Astrocyte of the spinal cord (primary cell): ENCODE data around the gene CACHD1.

Experiments
- DNase-seq: peaks from one replicate; pipeline ENCODE4 v3.0.0; 2011; ENCODE audit warnings: low read depth, low spot score
- H3K4me3 ChIP-seq: 2 replicates; pipeline ENCODE4 v1.5.1; 2011; ENCODE audit warnings: low read depth, mild to moderate bottlenecking, low read length, moderate library complexity
- in situ Hi-C: cut with HindIII; loops from 2 replicates; pipeline ENCODE4 v1.10.0; 2017; ENCODE audit warnings: low sequenced_read_pairs
- TF ChIP-seq, protein P1 (sequence below): IDR thresholded peaks from 2 replicates; pipeline ENCODE4 v1.5.1; 2012; ENCODE audit warnings: low read depth, mild to moderate bottlenecking, low read length, inconsistent platforms

The CACHD1 gene

DNA sequence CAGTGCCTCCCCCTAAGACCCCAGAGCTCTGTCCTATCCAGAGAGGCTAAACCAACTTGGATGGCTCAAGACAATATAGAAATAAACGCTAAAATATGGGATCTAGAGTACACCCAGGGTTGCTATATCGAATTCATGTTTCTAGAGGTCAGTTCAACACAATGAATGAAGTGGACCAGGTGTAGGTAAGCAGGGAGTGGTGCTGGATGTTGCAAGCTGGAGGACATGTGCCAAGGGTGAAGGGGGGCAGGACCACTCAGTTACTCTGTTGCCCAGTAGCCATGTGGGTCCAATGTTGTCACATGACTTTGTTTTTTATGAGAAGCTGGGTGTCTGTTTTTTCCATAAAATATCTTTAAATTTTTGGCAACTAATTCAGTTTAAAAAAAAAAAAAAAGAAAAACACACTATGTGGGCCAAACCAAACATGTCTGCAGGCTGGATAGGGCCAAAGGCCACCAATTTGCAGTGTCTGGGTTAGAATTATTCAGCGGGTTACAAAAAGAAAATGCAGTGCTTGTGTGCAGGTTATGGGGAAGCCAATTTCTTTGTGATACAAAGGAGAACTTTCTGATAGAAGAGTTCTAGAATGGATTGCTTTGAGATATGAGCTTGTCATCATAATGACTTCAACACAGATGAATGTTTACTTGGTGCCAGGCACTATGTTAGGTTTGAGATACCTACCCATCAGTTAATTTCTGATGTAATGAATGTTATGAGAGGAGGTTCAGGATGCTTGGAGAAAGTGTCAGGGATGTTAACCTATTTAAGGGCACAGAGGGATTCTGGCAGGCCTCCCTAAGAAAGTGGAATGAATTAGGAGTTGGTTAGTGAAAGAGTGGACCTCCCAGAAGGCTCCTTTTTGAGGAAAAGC is 8.9 kb downstream of the CACHD1 start:
- H3K4me3 ChIP-seq: no peak overlapping the region
- TF ChIP-seq, protein P1, sequence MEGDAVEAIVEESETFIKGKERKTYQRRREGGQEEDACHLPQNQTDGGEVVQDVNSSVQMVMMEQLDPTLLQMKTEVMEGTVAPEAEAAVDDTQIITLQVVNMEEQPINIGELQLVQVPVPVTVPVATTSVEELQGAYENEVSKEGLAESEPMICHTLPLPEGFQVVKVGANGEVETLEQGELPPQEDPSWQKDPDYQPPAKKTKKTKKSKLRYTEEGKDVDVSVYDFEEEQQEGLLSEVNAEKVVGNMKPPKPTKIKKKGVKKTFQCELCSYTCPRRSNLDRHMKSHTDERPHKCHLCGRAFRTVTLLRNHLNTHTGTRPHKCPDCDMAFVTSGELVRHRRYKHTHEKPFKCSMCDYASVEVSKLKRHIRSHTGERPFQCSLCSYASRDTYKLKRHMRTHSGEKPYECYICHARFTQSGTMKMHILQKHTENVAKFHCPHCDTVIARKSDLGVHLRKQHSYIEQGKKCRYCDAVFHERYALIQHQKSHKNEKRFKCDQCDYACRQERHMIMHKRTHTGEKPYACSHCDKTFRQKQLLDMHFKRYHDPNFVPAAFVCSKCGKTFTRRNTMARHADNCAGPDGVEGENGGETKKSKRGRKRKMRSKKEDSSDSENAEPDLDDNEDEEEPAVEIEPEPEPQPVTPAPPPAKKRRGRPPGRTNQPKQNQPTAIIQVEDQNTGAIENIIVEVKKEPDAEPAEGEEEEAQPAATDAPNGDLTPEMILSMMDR: no peak
- no peak for DNase-seq
- in situ Hi-C loops: no loop called here

DNA sequence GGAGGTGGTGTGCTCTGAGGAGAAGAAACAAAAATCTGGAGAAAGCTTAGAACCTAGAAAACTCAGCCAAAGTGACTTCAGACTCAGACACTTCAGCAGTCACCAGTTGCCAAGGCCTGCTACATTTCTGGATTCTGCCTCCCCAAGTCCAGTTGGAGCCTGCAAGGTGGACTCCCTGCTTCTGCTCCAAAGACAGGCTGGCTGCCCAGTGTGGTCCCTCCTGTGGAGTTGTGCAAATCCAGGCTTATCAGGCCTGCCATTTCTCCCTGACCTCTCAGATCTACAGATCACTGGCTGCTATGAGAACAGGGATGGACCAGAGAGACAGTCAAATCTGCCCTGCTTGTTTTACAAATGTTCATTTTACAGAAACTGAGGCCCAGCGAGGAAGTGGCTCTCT is 9.9 kb downstream of the CACHD1 start:
- no peak for DNase-seq
- TF ChIP-seq, protein P1: no peak
- in situ Hi-C loops: no loop called here
- no peak overlapping the region for H3K4me3 ChIP-seq

DNA sequence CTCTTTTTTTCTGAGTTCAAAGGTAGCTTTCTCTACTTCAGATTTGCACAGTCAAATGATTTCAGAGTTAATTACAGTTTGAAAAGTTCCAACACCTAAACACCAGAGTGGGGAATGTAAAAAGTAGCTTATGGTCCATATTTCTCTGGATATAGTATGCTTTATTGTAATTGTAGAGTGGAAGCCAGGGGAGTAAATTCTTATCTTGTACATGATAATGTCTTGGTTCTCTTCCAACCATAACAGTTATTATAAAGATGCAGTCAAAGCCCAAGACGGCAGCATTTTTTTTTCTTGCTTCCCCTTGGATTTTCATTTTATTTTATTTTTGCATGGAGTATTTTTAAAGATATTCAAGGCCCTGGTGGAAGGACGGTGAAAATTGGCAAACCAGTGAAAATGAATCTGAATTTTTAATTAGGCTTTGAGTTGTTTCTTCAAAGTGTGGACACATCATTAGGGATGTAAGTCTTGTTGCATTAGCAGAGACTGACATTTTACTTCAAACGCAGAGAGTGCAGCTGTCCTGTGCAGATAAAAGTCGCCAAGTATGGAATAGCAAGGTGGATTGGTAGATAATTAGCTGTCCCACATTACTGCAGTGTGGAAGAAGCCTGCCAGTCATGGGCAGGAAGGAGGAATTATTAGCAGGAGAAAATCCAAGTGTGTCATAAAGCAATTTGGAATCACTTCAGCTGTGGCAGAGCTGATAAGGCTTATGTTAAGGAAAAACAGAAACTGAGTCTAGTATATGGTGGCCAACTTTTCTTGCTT is 11.3 kb downstream of the CACHD1 start:
- in situ Hi-C loops: no loop called here
- TF ChIP-seq, protein P1: no peak
- H3K4me3 ChIP-seq: no peak overlapping the region
- no peak for DNase-seq

DNA sequence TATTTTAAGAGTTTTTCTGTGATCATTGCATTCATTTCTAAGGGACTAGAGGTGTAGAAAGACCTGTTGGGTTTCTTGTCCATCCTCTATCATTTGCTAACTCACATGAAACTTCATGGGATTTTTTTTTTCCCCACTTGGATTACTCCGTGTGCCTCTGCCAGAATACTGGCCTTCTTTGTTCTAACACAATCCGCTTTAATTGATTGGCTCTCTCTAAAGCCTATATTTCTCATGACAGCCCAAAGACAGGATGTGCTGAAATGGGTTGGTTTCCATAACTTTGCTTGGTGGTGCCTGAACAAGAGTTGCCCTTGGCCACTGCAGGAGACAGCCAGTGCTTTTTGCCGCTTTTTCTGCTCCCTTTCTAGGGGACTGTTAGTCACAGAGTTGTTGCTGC is 12.2 kb downstream of the CACHD1 start:
- in situ Hi-C loops: no loop called here
- H3K4me3 ChIP-seq: no peak overlapping the region
- no peak for DNase-seq
- TF ChIP-seq, protein P1: no peak

DNA sequence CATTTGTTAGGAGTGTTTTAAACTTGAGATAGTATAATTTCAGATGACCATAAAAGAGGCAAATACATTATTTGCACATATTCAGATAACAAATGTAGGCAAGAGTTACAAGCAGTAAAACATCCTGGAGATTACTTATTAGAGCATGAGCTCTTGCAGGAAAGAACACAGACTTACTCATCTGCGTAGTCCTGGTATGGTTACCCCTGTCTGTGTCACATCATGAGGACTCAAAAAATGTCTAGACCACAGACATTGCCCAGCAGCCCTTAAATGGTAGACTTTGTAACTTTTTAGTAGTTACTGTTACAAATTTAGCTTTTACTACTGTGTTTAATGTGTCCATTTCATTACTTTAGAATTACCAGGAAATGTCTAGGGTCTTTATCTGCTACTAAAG is 12.8 kb downstream of the CACHD1 start:
- no peak for DNase-seq
- in situ Hi-C loops: no loop called here
- no peak overlapping the region for H3K4me3 ChIP-seq
- TF ChIP-seq, protein P1: no peak

DNA sequence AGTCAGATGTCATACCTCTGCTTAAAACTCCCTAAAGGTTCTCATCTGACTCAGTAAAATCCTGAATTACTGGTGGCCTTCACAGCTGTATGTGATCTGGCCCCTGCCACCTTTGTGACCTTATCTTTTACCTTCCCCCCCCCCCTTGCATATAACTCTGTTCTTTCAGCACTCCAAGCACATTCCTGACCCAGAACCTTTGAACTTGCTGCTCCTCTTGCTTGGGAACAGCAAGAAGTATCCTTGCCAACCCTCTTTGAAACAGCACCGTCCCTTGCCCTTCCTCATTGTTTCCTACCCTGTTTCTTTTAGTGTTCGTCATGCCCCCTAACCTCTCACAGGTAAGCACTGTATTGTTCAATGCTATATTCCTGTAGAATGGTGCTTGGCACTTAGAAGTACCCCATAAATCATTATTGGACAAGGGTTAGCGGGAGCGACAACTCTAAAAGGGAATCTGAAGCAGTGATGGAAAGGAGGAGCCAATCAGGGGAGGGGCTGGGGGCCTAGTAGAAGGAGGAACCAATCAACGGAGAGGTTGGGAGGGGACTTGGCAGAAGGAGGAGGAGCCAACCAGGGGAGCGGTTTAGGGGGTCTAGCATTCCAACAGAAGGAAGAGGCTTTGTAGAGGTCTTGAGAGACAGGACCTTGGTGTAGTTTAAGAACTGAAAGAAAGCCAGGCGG is 13.9 kb downstream of the CACHD1 start:
- TF ChIP-seq, protein P1: no peak
- in situ Hi-C loops: no loop called here
- no peak overlapping the region for H3K4me3 ChIP-seq
- DNase-seq: no peak
